Forelimb muscle (tissue), 1 donor: ENCODE data around the gene BMPR1B. TPM values are rescaled to one million over a fixed set of nuclear protein-coding genes. Genes with fewer than 3 reads are reported as not detected.
"Not testable (repeated sequence)": the region's sequence is repeated elsewhere in the genome, so short reads cannot be mapped to it uniquely, and the experiment has no call there.

Source experiments
- DNase-seq: peaks from one replicate; pipeline ENCODE4 v3.0.0-alpha.2; 2013; ENCODE audit warnings: low read depth
- polyA plus RNA-seq: library from polyadenylated mRNA; unstranded; fragments of 120-200 nt; gene quantifications from one replicate; pipeline ENCODE4 v1.2.1, GENCODE V29; 2013; ENCODE audit not compliant: insufficient read length

BMPR1B gene
- polyA plus RNA-seq, 1 donor: 16.0 TPM

DNA sequence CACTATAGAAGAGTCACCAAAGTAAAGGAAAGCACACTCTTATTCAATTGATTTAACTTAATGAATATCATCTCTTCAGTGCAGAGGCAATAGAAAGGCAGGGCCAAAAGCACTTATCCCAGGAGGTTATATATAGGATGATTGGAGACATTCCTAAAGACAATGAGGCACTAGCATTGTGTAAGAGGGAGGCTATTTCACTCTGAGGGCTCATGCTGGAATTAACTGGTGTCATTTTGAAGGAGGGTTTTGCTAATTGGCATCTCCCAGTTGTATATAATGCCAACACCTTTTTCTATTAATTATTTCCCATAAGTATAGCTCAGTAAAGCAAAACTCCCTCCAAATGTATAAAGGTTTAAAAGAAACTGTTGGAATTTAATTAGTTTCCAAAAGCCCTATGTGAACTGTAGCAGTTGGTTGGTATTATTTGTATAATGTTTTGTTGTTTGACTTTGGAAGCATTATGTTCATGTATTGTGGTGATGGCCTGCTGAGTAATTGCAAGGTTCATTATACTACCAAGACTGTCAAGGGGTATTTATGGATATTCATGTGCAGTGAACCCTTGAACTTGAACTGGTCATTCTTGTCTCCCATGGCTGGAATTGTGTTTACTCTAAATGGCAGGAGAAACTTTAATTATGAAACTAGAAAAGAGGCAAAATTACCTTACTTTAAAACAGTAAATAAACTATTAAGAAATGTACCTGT is 270.3 kb downstream of the BMPR1B start:
- no peak for DNase-seq

DNA sequence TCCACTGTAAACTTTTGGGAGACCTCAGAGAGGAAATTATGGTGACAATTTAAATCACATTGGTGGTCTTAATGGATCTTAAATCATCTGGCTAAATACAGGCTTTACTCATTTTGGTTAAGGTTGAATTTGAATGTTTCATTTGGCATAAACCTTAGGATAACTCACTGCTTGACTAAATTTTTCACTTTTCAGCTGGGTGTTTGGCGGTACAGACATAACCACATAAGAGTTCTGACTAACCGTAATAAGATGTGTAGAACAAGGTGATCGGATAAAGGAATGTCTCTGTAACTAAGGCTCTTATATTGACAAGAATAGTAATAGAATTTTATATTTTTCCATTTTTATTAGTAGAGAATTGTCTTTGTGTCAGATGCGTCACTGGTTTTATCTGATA is 281.0 kb downstream of the BMPR1B start:
- DNase-seq: no peak

DNA sequence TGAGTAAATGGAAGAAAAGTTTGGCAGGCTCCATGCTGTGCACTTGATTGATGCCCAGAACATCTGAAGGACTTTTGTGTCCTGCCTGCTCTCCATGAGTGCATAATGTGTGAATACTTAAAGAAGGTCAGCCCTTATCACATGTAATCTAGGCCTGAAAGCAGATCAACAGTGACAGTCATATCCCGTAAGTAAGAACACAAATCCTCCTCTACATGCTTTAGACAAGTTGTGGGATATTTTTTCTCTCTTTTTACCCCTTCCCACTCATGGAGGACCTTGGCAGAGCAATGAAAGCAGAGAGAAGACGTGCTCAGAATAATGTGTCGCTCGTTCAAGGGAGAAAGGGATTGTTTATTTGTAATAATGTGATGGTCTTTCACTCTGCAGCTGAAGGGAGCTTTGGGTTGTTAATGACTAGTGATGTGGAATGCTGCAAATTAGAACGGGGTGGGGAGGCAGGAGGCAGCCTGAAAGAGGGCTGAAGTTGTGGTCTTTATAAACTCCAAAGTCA is 286.6 kb downstream of the BMPR1B start:
- DNase-seq: no peak

DNA sequence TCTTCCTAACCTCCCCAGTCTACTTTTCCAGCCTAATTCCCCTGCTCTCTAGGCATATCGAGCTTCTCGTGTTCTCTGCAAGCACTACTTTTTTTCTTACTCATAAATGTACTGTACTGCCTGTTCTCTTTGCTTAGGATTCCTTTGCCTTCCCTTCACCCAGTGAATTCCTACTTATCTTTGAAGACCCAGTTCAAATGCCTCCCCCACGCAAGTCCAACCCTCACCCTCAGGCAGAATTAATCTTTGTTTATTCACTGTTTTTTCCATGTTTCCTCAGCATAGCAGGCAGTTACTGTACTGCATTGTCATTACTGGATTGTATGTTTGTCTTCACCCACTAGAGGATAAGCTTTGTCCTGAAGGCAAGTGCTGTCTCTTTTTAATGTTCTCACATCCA is 287.7 kb downstream of the BMPR1B start:
- no peak for DNase-seq

DNA sequence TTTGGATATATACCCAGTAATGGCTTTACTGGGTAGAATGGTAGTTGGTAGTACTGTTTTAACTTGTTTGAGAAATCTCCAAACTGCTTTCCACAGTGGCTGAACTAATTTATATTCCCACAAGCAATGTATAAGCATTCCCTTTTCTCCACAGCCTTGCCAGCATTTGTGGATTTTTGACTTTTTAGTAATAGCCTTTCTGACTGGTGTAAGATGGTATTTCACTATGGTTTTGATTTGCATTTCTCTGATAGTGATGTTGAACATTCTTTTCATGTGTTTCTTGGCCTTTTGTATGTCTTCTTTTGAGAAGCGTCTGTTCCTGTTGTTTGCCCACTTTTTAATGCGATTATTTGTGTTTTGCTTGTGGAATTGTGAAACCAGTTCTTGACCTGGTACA is 290.5 kb downstream of the BMPR1B start:
- no peak for DNase-seq

DNA sequence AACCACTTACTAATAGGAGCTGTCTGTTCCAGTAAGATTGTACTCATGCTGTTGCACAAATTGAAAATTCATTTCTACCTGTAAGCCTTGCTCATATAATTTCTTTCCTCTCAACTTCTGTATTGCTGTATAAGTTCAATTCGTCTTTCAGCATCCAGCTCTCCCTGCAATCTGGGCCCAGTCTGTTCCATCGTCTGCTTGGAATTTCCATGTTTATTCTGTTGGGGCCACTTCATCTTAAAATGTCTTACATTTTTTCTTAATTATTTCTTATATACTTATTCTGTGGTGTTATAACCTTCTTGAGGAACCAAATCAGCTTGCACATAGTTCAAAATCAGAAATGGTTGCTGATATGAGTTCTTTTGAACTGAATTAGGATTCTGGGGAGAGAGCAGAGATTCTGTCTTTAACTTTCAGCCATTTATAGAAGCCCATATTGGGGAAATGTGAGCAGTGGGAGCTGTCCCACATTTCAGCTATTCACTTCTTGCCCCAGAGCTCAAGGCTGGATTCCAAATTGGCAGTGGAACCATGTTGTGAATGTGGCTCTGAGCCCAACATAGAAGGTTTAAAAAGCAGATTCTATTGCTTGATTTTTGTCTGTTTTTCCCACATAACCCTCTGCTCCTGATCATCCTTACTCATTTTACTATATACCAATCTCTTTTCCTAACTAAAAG is 291.9 kb downstream of the BMPR1B start:
- no peak for DNase-seq

DNA sequence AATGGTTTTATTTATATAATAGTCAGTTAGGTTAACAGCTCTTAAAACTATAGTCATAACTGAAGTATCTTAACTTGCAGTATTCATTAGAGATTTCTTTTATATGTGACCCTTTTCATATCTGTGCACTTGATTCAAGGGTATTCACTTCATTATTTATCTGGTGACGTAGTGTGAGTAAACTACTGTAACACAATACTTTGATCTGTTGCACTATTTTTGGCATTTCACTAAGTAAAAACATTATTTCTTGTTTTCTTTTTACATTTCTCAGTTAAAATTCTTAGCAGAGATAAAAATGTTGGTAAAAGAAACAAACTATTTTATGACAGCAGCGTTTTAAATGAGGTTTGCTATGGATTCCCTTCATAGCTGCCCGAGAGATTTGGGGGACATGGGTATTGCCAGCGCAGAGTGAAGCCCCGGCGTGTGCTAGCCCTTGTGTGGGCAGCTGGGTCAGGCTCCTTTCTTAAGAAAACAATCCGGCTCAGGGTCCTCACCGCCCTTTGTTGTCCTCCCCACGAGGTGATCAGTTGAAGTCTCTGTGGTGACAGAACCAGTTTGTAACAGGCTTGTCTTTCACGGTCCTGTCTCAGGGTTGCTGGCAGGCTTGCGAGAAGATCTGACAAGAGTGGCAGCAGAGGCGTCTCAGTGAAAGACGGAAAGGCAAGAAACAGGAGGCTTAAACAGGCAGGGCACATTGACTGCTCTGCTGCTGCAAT is 293.4 kb downstream of the BMPR1B start:
- no peak for DNase-seq

DNA sequence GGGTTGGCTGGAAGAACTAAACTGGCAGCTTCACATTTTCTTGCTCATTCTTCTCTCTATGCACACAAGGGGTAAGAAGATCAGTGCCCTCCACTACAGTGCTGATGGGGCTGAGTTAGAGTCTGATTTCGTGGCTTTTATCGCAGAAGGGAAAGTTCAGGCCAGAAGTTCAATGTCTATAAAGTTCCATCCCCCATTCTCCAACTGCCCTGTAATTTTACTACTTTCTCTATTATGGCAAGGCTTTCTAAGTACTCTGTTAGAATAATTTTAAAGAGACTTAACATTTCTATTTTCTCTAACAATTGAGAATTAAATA is 293.9 kb downstream of the BMPR1B start:
- DNase-seq: no peak

DNA sequence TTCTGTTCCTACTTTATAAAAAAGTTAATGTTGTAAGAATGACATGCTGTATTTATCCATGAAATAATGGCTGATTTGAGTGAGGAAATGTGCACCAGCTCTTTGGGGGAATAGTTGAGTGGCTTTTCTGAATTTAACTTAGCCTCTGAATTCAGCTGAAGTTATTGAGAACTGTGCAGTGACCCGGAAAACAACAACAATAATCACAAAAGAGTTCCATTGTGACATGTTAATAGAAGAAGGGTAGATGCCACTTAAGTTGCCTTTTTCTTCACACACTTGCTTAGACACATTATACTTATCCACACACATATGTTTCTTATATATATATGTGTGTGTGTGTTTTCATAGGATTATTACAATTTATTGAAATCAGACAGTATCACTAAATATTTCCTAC is 301.2 kb downstream of the BMPR1B start:
- no peak for DNase-seq

DNA sequence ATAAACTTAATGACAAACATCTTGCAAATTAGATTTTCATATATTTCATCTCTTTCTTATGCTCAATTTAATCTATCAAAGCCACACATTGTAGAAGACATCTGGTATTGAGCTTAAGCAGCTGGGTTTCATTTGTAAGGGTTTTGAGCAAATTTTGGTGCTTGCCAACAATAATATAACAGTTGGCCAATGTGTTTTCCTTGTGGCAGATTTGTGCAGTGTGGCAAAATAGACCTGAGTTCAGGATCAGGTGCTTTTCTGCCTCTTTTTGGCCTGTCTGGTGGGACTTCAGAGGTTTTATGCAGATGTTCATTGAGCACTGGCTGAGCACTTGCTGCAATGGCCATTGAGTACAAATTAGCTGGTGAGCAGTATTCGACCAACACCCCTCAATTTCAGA is 301.9 kb downstream of the BMPR1B start:
- DNase-seq: no peak

DNA sequence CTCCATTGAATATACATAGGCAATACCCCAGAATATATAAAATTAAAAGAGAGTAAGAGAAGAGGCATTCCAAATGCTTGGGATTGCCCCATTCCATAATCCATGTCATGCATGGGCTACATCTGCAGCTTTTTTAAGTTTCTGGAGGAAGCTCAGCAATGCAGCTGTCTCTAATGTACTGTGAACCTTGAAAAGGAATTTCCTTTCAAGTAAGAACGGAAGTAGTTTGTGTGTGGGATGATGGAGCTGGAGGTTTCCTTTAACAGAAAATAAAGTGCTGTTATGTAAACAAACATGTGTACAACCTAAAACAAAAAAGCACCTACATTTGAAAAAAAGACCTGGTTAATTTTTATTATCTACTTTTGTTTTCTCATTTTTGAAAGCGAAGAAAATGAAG is 303.5 kb downstream of the BMPR1B start:
- no peak for DNase-seq

DNA sequence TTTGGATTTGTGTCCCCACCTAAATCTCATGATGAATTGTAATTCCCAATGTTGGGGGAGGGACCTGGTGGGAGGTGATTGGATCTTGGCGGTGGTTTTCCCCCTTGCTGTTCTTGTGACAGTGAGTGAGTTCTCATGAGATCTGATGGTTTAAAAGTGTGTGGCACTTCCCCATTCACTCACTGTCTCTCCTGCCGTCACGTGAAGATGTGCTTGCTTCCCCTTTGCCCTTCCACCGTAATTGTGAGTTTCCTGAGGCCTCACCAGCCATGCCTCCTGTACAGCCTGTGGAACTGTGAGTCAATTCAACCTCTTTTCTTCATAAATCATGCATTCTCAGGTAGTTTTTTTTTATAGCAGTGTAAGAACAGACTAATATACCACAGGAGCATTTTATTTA is 304.0 kb downstream of the BMPR1B start:
- DNase-seq: not testable (repeated sequence)

DNA sequence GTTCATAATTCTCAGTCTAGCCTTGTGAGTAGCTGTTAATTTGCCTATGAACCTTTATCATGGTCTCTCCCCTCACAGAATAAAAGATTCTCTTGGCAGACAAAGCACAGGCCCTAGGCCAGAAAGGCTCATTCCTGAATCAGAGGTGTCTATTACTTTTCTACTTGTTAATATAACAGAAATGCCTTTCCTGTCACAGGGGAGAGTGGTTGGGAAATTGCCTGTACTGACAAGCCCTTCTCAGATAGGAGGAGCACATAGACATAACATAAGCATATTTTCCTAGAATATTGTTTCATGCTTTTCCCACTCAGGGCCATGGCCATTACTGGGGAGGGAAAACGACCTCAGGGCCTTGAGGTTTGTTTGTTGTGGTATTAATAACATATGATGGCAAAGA is 308.3 kb downstream of the BMPR1B start:
- DNase-seq: no peak

DNA sequence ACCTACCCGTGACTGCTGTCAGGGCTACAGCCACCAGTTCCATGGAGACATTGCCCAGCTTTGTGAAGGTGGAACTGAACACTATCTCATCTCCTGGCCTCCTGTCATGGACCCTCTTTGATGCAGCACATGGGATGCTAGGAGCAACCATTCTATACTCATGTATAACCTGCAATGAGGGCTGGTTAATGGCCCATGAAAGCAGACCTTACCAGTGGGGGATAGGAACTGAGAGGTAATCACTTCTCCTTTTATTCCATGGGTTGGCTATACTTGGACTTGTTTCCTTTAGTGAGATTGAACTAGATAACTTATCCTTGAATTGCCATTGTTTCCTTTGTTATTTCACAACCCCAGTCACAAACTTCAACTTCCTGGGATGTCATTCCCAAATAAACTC is 310.6 kb downstream of the BMPR1B start:
- DNase-seq: no peak

DNA sequence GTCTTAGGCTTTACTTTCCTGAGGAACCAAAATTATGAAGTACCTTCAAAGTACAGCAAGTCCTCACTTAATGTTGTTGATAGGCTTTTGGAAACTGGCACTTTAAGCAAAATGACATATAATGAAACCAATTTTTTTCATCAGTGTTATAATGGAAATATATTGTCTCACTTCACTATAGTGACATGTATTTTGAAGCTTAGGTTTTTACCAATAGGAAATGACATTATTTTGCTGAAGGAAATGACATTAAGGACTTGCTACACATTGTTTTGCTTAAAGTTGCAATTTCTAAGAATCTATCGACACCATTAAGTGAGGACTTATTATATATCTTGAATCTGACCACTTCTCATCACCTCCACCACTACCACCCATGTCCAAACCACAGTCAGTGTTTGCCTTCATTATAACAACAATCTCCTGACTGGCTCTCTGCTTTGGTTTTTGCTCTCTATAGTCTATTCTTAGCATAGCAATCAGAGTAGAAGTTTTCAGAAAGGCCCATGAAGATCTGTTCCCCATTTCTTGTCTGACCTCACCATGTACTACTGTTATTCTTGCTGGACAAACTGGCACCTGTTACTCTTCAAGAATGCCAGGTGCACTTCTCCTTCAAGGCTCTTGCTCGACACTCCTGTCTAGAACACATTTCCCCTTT is 311.2 kb downstream of the BMPR1B start:
- no peak for DNase-seq

DNA sequence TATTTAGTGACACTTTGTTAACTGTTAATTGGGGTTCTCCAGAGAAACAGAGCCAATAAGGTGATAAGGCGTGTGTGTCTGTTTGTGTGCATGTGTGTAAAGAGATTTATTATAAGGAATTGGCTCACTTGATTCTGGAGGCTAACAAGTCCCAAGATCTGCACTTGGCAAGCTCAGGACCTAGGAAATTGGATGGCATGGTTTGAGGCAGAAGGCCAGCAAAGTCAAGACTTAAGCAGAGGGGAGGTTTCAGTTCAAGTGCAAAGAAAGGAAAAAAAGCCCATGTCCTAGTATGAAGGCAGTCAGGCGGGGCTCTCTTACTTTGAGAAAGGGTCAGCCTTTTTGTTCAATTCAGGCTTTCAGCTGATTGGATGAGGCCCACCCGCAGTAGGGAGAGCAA is 314.1 kb downstream of the BMPR1B start:
- DNase-seq: no peak

DNA sequence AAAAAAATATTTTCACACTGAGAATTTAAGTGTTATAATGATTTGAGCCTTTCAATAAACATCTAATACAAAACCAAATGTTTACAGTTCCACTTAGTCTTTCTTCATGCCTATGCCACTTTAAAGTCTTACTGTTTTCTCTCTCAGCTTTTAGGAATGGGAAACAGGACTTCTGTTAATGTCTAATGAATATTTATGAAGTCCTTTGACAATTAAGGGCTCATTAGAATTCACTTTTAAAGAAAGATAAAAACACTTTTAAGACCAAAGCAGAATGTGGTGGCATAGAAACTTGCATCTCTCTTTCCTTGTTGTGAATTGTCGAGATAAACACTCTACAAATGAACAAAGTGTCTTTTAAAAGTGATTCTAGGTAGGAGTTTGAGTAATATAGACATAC is 315.9 kb downstream of the BMPR1B start:
- no peak for DNase-seq

DNA sequence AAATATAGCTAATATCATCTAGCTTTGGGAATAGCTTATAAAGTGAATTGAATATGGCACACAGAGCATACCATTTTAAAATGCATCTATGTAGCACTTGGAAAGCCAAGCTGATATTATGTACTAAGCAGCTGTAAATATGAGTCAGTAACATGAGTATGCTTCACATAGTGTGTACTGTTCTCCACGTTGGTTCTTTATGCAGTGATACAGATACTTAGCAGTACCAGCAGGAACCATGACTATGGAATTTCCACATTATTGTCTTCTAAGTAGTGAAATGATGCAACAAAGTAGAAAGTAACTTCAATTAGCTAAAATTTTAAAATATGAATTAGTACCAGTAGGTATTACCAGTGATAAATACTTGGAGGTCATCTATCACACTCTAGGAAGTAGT is 320.1 kb downstream of the BMPR1B start:
- no peak for DNase-seq

DNA sequence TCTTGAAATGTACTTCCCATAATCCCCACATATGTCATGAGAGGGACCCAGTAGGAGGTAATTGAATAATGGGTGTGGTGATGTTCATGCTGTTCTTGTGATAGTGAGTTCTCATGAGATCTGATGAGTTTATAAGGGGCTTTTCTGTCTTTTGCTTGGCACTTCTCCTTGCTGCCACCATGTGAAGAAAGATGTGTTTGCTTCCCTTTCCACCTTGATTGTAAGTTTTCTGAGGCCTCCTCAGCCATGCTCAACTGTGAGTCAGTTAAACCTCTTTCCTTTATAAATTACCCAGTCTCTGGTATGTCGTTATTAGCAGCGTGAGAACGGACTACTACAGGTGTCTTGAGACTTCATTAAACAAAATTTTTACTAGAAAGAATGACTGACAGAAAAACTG is 323.2 kb downstream of the BMPR1B start:
- DNase-seq: no peak

DNA sequence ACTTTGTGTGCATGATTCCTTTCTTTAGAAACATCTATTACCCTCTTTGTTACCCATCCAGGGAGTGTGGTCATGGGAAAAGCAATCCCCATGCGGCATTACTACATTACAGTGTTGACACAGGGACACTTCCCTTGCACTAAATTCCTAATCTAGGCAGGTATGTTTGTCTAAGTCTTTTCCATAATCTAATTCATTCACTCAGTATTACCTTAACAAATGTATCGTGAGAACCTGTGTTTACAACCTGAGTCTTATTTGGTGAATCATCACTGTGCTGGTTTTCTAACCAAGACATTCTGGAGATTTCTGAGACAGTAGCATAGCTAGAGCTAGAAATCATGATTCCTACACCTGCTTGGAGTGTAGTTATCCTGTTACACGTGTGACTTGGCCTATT is 326.8 kb downstream of the BMPR1B start:
- DNase-seq: no peak

DNA sequence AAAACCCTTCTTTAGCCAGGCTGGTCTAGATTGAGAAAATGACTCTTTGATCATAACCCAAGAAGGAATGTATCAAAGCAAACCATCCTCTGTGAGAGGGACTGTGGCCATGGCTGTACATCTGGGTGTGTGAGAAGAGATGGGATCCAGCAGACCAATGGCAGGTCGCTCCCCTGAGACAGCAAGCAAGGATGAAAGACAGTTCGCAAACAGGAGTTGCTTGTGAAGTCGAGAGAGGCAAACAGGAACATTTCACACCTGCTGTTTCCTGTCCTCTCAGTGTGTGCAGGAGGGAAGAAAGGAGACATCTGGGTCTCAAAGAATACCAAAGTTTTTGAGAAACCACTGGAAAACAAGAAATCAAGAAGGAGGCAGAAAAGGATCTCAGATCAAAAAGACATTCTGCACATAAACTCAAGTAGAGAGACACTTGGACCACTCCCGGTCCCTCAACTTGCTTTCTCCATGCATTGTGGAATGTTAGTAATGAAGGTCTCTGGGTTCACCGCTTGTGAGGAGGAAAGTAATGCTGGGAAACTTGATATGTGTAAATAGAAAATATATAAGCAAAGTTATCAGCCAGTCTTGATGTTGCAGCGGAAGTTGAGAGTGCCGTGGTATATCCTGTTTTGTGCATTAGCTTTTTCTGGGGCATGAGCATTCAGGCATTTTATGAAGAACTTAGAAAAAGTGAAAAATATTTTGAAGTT is 327.5 kb downstream of the BMPR1B start:
- DNase-seq: no peak

DNA sequence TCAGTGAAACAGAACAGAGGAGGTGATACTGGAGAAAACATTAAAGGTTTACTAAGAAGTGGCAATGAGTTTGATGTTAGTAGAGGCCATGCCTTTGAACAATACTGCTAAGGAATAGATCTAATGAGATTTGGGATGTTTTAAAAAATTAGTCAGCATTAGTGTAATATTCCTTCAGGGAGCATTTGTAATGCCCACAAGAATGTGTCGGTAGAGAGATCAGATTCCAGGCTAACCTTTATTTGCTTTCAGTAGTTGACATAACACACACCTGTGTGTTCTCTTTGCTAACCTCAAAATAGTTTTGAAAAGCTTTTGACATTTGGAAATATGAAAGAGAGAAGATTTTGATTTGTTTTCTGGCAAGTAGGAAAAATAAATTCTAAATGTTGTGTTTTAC is 328.8 kb downstream of the BMPR1B start:
- DNase-seq: no peak
